ENCODE measurements around the gene AGAP1.
"Not testable (repeated sequence)": the region's sequence is repeated elsewhere in the genome, so short reads cannot be mapped to it uniquely, and the experiment has no call there.

Gene AGAP1

DNA sequence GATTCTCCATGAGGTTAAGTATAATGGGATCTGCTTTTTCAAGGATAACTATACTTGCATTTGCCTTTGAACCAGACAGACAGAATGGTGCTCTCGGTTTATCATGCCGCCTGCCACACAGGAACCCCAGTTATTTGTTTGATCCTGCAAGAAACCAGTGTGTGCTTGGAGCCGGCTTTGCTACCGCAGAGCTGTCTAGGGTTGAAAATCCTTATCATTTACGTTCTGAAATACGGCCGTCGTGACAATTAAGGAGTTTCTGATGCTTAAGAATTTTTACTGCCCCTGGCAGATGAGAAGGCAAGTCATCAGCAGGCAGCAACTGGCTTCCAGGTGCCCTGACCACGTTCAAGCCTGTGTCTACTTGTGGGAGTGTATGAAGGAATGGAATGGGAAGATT lies 562.3 kb downstream of the AGAP1 start:
- DNase-seq: no peak

DNA sequence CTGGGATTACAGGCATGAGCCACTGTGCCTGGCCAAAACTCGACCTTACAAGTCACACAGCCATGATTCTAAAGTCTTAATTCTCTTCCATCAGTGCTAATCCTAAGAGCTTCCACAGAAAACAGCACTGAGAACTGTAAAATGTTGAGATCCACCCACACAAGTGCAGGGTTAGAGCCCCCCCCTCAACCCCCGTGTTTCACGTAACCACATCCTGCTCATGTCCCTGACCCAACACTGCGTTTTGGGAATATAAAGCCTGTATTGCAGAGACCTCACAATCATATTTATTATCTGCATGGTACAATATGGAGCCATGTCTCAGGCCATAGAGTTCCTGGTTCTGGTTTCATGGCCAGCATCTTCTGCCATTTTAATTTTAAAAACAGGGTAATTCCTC lies 563.5 kb downstream of the AGAP1 start:
- DNase-seq: no peak

DNA sequence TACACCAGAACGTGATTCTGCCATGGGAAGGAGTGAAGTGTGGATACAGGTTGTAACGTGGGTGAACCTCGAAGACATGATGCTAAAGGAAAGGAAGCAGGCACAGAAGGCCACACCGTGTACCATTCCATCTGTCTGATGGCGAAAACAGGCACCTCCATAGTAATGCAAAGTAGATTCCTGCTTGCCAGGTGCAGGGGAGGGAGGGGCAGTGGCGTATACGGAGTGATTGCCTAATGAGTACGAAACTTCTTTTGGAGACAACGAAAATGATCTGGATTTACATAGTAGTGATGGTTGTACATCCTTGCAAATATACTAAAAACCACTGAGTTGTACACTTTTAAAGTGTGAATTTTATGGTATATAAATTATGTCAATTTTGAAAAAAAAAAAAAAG lies 567.7 kb downstream of the AGAP1 start:
- no peak for DNase-seq

DNA sequence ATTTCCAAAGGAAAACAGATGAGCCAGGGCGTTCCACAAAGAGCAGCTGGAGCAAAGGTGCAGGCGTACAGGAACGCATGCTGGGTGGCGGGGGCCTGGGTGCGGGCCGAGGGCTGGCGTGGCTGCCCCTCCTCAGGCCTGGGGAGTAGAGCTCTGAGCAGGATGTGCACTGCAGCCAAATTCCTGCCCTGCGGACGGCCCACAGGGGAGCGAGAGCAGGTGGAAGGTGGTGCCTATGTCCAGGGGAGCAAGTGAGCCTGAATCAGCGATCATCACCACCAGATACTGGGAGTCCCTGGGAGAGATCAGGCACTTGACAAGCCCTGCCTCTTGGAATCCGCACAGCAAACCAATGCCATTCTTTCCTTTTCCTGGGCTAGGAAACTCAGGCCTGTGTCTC lies 568.1 kb downstream of the AGAP1 start:
- DNase-seq: no peak

DNA sequence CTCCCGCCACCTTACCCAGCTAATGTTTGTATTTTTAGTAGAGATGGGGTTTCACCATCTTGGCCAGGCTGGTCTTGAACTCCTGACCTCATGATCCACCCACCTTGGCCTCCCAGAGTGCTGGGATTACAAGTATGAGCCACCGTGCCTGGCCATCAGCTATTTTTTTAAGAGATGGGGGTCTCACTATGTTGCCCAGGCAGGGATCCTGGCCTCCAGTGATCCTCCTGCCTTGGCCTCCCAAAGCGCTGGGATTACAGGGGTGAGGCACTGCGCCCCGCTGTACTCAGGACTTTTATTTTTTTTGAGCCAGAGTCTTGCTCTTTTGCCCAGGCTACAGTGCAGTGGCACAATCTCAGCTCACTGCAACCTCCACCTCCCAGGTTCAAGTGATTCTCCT lies 569.0 kb downstream of the AGAP1 start:
- not testable (repeated sequence) for DNase-seq

DNA sequence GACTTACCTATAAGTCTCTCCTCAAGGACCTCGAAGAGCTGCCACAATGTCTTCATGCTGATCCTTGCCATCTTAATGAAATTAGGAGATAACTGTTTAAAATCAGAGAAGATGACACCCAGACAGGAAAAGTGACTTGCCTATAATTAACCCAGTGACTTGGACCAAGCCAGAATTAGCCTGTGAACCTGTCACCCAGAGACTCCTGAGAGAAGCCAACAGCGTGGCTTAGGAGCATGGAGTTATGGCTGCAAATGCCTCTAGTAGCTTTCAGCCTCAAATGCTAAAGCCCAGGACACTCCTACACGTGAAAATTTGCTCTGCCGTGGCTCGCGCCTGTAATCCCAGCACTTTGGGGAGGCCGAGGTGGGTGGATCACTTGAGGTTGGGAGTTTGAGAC lies 570.2 kb downstream of the AGAP1 start:
- DNase-seq: no peak

DNA sequence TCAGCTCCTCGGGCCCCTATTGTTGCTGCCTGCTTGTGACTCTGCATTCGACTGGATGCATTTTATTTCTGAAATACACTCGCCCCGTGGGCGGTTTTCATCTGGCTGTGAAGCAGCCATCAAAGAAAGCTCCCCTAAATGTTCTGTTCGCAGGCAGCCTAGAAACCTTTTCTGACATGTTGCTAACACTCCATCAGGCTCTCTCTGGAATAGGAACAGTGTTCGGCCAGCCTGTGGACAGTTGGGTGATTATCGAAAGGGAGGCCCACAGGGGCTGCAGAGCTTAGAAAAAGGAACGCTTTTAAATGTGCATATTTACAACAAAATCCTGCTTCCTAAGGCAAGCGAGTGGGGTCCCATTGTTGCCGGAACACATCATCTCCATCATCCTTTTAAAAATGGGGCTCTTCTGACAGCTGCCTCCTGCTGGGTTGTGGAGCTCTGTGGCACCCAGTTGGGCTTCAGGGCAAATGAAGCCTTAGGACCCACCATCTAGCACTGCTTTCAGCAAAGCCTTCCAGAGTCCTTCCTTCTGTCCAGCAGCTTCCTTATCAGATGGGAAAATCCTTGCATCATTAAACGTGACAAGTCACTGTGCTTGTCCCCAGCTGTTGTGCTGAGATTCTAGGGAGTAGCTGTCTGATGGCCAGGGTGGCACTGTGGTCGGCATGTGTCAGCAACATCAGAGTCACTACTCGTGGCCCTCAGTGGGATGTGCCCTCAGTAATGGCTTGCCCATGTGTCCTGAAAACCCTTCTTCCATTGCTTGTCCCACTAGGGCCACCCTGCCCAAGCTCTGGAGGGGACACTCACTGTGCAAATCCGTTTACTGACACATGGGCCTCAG lies 571.7 kb downstream of the AGAP1 start:
- DNase-seq: no peak

DNA sequence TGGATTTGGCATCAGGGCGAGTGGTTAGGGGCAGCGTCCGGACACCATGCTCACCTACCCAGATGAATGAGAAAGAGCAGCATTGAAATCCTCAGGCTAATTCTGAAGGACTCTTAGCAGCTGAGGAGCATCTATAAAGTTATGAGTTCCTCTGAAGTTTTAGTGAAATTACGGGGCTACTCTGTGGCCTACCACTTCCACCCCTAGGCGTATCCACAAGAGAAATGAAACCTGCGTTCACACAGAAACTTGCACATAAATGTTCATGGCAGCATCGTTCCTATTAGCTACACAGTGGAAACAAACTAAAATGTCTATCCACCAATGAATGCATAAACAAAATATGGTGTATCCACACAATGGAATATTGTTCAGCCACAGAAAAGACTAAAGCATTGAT lies 576.4 kb downstream of the AGAP1 start:
- DNase-seq: no peak

DNA sequence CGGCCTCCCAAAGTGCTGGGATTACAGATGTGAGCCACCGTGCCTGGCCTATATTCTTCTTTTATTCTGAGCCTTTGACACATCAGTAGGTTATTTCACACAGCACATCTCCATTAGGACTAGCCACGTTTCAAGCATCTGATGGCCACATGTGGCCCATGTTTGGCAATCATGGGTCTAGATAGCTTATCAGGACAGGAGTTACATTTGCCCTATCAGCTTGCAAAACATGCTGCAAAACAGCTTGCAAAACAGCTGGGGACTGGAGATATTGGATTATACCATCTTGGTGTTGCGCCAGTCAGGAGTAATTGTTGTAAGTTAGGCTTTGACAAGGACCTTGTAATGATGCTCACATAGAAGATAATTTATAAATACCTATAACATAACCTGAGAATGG lies 579.4 kb downstream of the AGAP1 start:
- no peak for DNase-seq

DNA sequence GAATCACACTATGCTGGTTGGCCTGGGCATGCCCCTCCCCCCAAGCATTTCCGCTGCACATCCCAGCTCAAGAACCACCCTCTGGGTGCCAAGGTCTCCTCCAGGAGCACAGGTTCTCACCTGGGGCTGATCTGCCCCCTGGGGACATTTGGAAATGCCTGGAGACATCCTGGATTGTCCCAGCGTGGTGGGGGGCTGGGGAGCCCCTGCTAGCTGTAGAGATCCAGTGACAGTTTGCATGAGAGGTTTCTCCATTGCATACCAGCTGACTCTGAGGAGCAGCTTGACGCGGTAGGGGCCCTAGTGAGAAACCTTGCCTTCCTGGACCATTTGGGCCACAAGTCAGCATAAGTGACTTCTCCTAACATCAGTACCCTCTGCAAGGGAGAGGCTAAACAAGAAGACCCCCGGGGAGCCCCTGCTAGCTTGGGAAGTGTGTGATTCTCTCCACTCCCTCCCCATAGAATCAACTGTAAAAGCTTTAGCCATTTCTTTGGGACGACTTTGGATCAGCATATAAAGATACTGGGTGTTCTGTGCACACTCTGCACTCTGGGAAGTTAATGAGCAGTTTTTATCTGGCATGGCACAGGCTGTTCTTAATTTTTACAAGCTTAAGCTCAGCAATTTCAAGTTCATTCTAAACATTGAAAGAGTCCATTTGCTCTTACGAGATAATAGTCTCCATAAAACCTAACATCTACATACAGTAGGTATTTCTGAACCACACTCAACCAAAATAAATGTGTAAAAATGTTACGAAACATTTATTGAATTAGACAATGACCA lies 580.2 kb downstream of the AGAP1 start:
- DNase-seq: no peak

DNA sequence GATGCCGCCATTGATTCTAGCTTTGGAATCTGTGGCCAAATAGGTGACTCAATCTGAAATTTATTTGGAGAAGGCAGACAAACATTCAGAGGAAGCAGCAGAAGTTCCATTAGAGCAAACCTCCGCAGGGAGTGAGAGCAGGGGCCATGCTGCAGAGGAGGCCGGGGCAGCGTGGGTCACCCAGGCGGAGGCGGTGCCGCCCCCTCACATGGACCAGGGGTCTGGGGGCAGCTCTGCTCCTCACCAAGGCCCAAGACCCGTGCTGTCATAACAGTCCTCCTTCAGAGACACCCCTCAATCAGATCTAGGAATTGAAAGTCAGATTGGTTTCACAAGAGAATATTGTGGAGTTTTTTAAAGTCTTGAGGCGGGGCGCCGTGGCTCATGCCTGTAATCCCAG lies 582.0 kb downstream of the AGAP1 start:
- no peak for DNase-seq

DNA sequence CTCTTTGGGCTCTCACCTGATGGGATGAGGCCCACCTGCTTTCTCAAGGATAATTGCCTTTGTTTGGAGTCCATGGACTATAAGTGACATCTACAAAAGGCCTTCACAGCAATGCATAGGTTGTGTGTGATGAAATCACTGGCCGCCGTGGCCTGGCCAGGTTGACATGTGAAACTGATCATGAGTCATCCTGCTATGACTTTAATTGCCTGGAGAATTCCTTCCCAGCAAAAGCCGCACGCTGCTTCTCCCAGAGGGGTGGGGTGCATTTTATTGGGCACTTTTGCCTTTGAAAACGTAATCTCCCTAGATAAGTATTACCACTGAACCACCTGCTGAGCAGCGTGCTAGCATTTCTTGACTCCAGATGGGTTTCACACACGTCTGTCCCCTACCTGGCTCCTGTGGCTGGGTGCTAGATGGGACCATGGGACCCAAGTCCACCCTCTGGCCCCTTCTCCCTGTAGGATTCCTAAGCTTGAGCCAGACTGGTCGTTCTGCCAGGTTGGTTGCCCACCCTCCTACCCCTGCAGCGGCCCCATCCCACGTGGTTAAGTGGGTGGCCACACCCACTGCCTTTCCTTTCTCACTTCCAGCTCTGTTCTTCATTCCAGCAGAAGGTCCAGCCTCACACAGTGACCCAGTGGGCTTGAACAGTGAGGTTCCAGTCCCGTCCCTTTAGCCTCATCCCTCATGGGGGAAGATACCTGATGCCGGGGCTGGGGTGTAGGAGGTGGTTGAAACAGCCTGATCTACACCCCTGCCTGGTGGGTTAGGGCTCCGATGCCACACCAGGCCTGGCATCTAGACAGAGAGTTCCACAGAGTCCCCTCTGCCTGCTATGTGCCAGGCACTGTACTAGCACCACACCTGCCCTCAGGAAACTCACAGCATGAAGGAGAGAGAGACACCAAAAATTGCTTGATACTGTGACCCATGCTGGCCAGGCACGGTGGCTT lies 584.7 kb downstream of the AGAP1 start:
- DNase-seq: no peak

DNA sequence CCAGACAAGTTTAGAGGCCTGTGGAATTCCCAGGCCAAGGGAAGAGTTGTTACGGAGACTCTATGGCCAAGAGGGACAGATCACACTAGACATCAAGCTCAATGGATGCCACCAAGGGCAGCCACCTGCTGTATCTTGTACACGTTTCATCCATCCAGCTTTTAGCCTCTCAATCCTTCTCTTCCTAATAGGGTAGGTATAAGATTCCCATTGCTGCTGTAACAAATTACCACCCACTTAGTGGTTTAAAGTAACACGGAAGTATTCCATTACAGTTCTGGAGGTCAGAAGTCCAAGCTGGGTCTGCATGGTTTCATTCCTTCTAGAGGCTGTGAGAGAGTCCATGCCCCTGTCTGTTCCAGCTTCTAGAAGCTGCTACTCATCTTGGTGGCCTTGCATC lies 586.6 kb downstream of the AGAP1 start:
- no peak for DNase-seq

DNA sequence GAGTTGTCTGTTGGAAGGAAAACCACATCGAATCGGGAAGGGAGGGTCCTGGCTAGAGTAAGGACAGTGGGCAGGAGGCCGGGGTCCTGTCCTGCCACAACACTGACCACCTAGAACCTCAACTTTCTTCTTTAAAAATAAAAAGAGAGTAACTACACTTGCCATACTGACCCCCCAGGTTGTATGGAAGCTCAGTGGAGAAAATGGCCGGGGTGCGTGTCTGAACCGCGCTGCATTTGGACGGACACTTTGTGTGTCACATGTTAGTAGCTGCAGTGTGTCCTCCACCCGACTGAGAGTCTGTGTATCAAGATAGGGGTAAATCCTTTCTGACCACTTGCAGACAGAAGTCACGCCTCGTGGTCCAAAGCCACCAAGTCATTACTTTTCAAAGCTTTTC lies 587.3 kb downstream of the AGAP1 start:
- no peak for DNase-seq

DNA sequence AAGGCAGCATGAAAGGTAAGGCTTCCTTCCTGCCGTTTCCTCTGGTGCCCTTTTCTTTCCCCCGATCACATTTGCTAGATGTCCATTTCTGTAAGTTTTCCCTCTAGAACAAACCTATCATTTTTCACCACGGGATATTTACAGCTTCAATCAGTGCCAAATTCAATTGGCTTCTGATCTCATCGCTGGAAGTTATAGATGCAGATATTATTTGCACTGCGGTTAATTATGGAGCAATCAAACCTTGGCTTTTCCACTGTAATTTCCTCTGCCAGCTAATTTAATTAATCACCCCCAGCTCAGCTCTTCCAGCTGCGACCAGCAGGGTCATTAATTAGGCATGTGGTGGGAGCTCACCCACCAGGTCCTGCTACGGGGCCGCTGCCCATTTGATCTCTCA lies 588.2 kb downstream of the AGAP1 start:
- no peak for DNase-seq

DNA sequence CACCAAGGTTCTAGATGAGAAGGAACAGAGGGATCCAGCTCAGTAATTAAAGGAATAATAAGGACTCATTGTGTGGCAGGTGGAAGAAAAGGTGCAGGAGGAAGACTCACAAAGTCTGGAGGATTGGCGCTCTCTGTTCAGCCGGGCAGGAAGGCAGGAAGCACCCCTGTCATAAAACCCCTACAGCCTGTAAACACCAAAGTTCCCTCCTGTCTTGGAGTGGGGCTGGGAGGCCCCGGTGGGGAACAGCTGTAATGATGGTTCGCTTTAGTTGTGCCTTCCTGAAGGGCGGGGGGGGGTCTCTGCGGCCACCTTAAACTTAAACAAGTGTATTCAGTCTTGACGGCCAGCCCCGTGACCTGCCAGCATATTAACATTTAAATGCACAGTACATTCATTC lies 590.1 kb downstream of the AGAP1 start:
- no peak for DNase-seq

DNA sequence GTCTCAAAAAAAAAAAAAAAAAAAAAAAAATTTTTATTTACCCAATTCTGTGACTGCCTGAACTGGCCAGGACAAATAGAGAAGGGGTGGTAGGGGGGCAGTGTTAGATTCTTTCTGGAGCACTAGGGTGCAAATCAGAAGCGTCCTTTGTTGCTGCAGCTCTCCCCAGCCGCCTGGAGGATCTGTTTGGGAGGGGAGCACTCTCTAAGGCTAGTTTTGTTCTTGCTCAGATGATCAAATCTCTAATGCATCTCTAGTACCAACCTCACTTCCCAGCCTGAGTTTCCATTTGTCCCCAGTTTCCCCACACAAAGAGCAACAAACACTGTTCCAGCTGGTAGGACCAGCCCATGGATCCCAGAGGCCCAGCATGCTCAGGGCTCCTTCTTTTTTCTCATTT lies 591.4 kb downstream of the AGAP1 start:
- no peak for DNase-seq

DNA sequence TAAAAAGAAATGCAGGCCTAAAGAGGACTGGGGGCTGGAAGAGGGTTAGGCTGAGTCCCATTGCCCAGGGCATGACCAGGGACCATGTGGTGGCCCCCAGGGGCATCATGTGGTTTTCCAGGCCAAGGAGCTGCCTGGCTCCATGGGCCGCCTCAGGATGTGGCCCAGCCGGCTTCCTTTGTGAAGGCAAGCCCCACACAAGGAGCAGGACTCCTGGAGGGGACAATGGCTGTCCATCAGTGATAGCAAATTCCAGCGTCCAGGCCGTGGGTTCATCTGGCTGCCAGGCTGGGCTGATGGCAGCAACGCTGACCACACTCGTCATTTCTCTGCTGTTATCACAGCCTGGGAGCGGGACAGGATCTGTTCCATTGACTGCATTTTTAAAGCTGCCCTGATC lies 591.8 kb downstream of the AGAP1 start:
- DNase-seq: no peak

DNA sequence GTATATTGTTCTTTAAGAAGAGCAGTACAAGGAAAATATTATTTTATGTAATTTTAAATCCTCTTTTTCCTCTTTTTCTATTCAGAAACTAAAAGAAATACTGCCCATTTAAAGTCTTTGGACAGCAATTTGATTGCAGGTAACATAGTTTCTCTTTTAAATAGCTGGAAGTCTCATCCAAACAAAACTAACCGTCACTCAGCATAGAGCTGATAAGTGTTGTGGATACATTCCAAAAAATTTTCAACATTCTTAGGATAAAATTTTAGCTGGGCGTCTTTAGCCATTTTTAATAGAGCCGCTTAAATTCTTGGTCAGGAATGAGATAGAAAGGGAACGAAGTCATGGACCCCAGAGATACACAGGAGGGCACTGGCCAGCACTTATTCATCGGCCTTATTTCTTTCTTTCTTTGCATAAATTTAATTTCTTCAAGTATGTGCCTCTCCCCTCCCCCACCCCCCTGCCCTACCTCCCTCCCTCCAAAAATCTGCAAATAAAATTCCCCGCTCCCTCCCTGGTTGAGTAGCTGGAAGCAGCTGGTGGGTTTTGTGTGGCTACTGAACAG lies 592.6 kb downstream of the AGAP1 start:
- no peak for DNase-seq

DNA sequence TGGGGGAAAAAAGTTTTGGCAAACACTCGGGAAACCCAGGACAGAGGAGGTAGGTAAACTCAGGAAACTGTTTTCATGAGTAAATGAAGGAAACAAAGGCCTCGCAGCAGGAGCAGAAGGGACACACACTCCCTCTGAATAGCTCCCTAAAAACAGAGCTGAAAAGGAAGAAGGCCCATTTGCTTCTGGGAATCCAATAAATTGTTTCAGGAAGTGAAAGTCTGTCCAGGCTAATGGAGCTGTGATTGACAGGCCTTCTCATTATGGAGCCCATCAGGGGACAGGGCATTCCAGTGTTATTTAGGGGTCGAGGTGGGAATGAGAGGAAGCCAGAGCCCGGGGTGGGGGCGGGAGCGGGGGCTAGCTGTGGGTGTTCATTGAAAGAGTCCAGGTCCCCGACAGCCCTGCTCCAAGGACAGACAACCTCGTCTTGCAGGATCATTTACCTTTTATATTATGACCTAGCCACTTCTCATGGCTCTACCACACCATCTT lies 593.2 kb downstream of the AGAP1 start:
- DNase-seq: no peak

DNA sequence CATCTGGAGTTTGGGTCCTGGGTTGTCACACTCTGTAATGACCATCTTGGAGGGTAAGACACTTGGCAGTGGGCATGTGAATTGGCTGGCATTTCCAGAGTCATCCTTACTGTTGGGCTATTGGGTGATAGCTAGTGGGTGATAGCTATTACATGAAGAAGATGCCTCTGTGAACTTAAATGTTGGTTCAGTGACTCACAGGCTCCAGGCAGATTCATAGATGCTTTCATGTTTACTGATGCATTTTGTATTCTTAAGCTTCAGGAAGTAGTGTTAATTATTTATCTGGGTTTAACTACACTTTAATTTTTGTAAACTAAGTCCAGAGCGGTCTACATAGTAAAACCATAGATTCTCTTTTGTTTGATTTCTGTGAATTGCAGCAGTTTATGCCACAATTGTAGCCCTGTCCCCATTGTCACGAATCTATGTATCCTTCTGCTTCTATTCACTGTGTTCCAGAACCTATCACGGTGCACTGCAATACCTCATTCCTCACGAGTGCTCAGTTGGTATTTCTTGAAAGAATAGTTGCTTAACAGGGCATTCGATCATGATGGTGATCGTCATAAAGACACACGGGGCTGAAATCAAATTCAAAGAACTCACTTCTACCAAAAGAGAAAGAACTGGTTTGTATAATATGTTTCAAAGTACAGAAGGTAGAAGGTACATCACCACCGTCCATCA lies 594.7 kb downstream of the AGAP1 start:
- DNase-seq: no peak
